HG02642 (cell line): Measurements from ENCODE around the gene ASTN1.

ENCODE experiments used
- ATAC-seq: cut with Tn5 transposase; IDR thresholded peaks from one replicate; pipeline ENCODE4 v1.9.1; 2021; ENCODE audit warnings: mild to moderate bottlenecking; ENCODE audit not compliant: unreplicated experiment, poor library complexity

The ASTN1 gene

DNA sequence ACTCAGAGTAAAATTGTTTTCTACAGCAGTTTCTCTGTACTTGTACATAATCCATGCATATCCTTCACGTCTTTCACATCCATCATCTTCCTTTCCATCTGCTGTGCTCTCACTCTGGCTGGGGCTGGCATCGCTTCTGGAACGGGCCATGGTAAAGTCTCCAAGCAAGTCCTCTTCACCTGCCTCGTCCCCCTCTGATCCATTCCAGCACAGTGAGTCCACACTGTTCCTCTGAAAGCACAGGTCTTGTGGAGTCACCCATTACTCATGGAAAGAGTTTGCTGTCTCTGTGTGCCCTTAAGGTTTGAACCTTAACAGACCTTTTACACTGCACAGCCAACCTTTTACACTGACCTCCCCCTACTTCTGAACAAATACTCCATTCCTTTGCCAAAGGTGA is 313.6 kb downstream of the ASTN1 start:
- no peak for ATAC-seq

GRCh38 chr1:176849281-176849680 is 315.2 kb downstream of the ASTN1 start:
- ATAC-seq, result no peak

DNA sequence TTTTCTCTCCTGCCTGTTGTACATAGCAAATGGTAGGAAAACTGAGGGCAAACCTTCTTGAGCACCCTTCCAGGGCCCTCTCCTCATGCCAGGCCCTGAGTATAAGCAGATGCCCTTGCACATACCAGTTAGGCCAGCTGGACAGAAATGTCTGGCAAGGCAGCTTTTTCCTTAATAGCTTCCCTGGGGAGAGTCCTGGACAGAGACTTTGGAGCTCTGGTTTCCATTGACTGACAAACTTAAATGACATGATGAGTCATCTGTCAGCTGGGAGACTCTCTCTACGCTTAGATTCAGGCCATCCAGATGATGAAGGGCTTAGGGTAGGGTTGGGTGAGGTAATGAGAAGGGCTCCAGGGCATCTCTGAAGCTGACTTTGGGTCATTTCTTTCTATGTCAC is 317.5 kb downstream of the ASTN1 start:
- no peak for ATAC-seq

GRCh38 chr1:176843352-176844297 is 320.9 kb downstream of the ASTN1 start:
- ATAC-seq, result no peak

DNA sequence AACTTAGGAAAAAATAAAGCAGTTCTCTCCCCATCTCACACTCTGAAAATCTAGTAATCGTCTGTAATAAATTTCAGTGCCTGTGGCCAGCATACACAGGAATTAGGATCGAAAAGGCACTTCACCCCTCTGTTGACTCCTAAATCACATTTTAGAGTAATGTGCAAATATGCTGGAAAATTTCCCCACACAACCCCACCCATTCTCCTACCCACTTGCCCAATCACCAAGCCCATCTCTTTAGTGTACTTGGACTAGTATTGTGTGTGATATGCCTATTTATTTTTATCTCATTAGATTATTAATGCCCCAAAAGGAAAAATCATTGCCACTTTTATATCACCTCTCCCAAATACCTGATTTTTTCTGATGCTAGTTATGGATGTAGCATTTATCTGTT is 323.3 kb downstream of the ASTN1 start:
- ATAC-seq, result no peak

DNA sequence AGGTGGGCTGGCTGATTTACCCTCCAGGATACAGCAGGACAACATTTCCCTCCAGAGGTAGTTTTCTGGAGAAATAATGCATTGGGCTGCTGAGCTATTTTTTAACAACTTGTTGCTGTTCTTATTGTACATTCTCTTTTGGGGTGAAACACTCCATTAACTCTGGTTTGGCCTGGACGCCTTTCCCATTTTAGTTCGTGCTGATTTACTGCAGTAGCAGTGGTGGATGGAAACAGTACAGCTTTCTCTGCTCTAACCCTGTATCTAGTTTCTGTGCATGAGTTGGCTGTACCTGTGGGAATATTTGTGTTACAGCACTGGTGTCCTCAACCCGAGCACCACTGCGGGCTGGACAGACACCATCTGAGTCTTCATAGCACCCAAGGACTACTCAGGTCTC is 325.3 kb downstream of the ASTN1 start:
- ATAC-seq, result no peak

DNA sequence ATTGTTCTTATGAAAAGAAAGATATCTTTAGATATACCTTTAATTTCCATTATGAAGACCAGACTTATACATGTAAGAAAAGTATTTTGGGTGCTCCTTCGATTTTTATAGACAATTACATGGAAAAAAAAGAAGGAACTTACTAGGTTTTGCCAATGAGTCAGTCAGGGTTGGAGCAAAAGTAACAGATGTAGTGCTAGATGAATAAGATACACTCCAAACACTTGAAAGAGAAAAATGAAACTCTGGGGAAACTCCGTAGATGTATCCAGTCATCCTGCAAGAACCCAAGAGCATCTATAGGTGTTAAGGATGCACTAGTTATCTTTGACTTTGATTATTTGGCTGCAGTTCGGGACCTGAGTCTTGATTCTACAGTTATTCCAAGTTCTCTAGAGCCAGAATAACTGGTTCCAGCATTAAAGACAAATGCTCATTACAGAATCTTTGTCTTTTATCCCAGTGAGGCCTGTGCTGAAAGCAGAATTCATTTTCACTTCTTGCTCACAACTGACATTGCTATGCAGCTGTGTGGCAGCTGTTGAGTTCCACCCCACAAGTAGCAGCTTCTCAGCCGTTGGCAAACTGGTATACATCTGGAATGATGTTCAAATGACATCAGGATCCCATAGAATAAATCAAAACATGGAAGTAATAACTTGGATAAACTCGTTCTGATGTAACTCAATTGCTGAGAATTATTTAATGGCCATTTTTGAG is 326.1 kb downstream of the ASTN1 start:
- ATAC-seq, result no peak

DNA sequence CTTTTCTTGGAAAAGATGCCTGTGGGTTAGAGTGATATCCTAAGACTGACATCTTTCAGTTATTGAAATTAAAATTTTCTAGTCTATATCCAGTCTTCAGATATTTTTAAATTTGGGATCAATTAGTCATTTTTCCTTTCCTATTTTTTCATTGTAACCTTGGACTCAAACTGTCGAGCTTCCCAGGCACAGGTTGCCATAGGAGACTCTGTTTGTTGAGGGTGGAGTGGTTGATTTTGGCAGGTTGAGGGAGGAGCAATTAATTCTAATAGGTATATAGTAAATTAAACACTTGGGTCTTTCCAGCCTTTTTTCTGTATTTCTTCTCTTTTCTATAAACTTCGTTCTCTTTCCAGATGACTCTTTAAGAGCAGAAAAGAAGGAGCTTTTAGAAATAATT is 326.8 kb downstream of the ASTN1 start:
- no peak for ATAC-seq

GRCh38 chr1:176831150-176831549 is 333.4 kb downstream of the ASTN1 start:
- ATAC-seq, result no peak

DNA sequence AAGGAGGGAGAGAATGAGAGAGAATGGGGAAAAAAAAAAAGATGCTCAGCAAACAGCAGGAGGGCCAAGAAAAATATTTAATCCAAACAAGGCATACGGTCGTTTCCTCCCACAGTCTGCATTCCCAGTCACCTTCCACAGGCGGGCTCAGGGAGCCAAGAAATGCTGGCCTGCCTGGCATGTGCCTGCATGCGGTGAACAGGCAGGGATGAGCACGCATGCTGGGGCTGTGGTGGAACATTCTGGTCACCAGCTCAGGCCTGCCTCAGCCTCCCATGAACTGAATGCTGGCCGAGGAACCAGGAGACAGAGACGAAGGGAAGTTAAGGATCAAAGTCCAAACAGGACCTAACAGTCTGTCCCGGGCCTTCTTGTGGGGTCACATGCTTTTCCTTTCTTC is 335.3 kb downstream of the ASTN1 start:
- no peak for ATAC-seq

- no peak for ATAC-seq
Observed at GRCh38 chr1:176826265-176826664, 338.2 kb downstream of the ASTN1 start.

- ATAC-seq, result no peak
Observed at GRCh38 chr1:176820391-176821031, 344.0 kb downstream of the ASTN1 start.

GRCh38 chr1:176816232-176816631 is 348.3 kb downstream of the ASTN1 start:
- no peak for ATAC-seq

- no peak for ATAC-seq
Observed at GRCh38 chr1:176815621-176816020, 348.9 kb downstream of the ASTN1 start.

GRCh38 chr1:176811511-176812288 is 352.8 kb downstream of the ASTN1 start:
- no peak for ATAC-seq

DNA sequence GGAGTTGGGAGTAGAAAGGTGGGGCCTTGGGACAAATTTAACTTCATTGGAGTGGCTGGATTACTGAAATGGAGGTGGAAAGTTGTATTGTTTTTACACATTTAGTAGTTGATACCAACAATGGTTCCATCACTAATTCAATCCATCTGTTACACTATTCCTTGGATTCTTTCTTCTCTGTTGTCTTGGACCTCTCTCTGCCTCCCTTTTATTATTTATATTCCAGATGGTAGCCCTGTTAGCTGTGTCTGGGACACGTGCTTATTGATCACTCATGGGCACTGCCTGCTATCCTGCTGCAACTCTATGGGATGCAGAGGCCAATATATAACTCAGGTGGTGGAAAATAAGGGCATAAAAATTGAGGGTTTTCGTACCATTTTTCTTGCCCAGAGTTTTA is 355.2 kb downstream of the ASTN1 start:
- ATAC-seq, result no peak
